Left ventricle myocardium inferior (tissue), 1 donor: ENCODE results near the gene CPNE7. TPM values are rescaled to one million over a fixed set of nuclear protein-coding genes. Genes with fewer than 3 reads are reported as not detected.
A peak's percentile ranks its signal among the peaks of the same experiment; 100 is the strongest.

Experiments
- DNase-seq: peaks from one replicate; pipeline ENCODE4 v3.0.0-alpha.2; 2020
- H3K27ac ChIP-seq: fragments of 200-600 bp; replicated peaks from 2 replicates; pipeline ENCODE4 v1.8.0; 2021
- H3K27me3 ChIP-seq: fragments of 200-600 bp; 2 replicates; pipeline ENCODE4 v1.8.0; 2021; ENCODE audit warnings: low read depth
- H3K36me3 ChIP-seq: fragments of 200-600 bp; 2 replicates; pipeline ENCODE4 v1.8.0; 2021
- H3K4me1 ChIP-seq: fragments of 200-600 bp; 2 replicates; pipeline ENCODE4 v1.8.0; 2021
- H3K4me3 ChIP-seq: fragments of 200-600 bp; 2 replicates; pipeline ENCODE4 v1.8.0; 2021; ENCODE audit warnings: mild to moderate bottlenecking, moderate library complexity
- H3K9me3 ChIP-seq: fragments of 200-600 bp; replicated peaks from 2 replicates; pipeline ENCODE4 v1.8.0; 2021
- intact Hi-C: fragments of 100-400 bp; cut with micrococcal nuclease; formaldehyde crosslinking; loops from one replicate; pipeline ENCODE4 v1.11.0; 2022
- total RNA-seq: library from RNA; stranded (reverse); fragmentation: NEBNext Ultra II Directional; extraction: Animal tissue kit (Norgen Biotek cat#: 25700); gene quantifications from one replicate; pipeline ENCODE4 v1.2.1, GENCODE V29; 2021
- TF ChIP-seq, protein P1 (sequence below): fragments of 200-600 bp; IDR thresholded peaks from 2 replicates; pipeline ENCODE4 v1.8.0; 2021; ENCODE audit warnings: antibody characterized with exemption, mild to moderate bottlenecking, borderline replicate concordance
- donor health status: DM: no; HTN: yes; CAD: no; lungs with severe emphysema.

The CPNE7 gene
- total RNA-seq, 1 donor from 2014 or later = not detected

DNA sequence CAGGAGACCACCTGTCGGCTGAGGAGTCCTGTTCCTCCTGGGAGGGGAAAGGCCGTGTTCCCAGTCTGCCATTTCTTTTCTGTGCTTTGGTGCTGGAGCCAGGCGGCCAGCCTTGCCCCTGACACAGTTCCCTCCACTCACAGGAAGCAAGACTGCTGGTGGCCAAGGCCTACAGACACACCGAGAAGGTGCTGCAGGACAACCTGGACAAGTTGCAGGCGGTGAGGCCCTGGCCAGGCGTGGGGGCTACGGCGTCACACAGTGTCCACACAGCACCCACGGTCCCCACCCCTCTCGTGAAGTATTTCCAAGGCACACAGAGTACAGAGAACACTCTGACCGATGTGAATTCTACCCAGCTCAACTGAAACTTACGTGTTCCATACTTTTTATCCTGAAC is 21.2 kb upstream of the CPNE7 start:
- TF ChIP-seq, protein P1, sequence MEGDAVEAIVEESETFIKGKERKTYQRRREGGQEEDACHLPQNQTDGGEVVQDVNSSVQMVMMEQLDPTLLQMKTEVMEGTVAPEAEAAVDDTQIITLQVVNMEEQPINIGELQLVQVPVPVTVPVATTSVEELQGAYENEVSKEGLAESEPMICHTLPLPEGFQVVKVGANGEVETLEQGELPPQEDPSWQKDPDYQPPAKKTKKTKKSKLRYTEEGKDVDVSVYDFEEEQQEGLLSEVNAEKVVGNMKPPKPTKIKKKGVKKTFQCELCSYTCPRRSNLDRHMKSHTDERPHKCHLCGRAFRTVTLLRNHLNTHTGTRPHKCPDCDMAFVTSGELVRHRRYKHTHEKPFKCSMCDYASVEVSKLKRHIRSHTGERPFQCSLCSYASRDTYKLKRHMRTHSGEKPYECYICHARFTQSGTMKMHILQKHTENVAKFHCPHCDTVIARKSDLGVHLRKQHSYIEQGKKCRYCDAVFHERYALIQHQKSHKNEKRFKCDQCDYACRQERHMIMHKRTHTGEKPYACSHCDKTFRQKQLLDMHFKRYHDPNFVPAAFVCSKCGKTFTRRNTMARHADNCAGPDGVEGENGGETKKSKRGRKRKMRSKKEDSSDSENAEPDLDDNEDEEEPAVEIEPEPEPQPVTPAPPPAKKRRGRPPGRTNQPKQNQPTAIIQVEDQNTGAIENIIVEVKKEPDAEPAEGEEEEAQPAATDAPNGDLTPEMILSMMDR = no peak
- Histone ChIP-seq H3K27ac (no peak overlapping the region), H3K27me3 (no peaks in the 10 kb centered on the region), H3K4me3 (no peak overlapping the region), H3K4me1 (peaks cover 16% of the 10 kb centered on the region), H3K9me3 (no peaks in the 10 kb centered on the region), H3K36me3 (peaks cover 76% of the 10 kb centered on the region)
- intact Hi-C loops = no loop called here
- DNase-seq = no peak

DNA sequence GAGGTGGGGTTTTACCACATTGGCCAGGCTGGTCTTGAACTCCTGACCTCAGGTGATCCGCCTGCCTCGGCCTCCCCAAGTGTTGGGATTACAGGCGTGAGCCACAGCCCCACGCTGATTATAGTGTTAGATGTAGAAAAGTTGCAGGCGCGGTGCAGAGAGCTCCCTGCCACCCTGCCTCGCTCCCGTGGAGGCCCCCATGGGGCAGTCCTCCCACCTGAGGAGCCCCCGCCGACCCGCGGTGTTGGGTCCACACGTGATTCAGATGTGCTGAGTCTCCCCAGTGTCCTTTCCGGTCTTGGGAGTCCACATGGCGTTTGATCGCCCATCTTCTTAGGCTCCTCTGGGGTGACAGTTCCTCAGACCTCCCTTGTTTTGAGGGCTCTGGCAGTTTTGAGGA is 20.3 kb upstream of the CPNE7 start:
- Histone ChIP-seq H3K36me3 (peaks cover 67% of the 10 kb centered on the region), H3K27ac (no peak overlapping the region), H3K9me3 (no peaks in the 10 kb centered on the region), H3K27me3 (no peaks in the 10 kb centered on the region), H3K4me3 (no peak overlapping the region), H3K4me1 (peaks cover 26% of the 10 kb centered on the region)
- intact Hi-C loops = no loop called here
- TF ChIP-seq, protein P1 = no peak
- DNase-seq = no peak

GRCh38 chr16:89555780-89556179 is 19.8 kb upstream of the CPNE7 start:
- intact Hi-C loops = no loop called here
- DNase-seq = no peak
- H3K4me1 ChIP-seq = peaks cover 29% of the 10 kb centered on the region

DNA sequence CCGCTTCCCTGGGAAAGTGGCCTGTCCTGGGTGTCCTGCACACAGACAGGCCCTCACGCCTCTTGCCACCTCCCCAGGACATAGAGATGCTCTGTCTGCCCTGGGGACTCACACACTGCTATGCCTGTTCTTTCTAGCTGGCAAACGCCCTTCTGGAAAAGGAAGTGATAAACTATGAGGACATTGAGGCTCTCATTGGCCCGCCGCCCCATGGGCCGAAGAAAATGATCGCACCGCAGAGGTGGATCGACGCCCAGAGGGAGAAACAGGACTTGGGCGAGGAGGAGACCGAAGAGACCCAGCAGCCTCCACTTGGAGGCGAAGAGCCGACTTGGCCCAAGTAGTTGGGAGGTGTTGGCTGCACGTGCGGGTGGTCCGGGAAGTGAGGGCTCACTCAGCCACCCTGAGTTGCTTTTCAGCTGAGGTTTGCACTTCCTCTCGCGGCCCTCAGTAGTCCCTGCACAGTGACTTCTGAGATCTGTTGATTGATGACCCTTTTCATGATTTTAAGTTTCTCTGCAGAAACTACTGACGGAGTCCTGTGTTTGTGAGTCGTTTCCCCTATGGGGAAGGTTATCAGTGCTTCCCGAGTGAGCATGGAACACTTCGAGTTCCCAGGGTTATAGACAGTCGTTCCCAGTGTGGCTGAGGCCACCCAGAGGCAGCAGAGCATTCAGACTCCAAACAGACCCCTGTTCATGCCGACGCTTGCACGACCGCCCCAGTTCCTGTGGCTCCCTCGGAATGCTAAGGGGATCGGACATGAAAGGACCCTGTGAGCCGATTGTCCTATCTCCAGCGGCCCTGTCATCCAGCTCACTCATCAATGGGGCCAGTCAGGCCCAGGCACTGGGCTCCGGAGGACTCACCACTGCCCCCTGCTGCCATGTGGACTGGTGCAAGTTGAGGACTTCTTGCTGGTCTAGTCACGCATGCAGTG is 18.5 kb upstream of the CPNE7 start:
- DNase-seq = peak; percentile 82
- TF ChIP-seq, protein P1 = peak; percentile 88
- intact Hi-C loops = no loop called here
- Histone ChIP-seq H3K27ac (peak overlapping the region; percentile 7), H3K27me3 (no peaks in the 10 kb centered on the region), H3K4me3 (no peak overlapping the region), H3K36me3 (peaks cover 57% of the 10 kb centered on the region), H3K9me3 (no peaks in the 10 kb centered on the region), H3K4me1 (peaks cover 41% of the 10 kb centered on the region)

More at GRCh38 chr16:89555780-89556179, 19.8 kb upstream of the CPNE7 start:
- Histone ChIP-seq H3K27ac (no peak overlapping the region), H3K9me3 (no peaks in the 10 kb centered on the region), H3K4me3 (no peak overlapping the region), H3K27me3 (no peaks in the 10 kb centered on the region), H3K36me3 (peaks cover 62% of the 10 kb centered on the region)
- TF ChIP-seq, protein P1 = no peak

- intact Hi-C loops = no loop called here
- Histone ChIP-seq H3K9me3 (no peaks in the 10 kb centered on the region), H3K27me3 (no peaks in the 10 kb centered on the region), H3K4me3 (no peak overlapping the region), H3K36me3 (peaks cover 57% of the 10 kb centered on the region), H3K27ac (peak overlapping the region; percentile 13), H3K4me1 (peaks cover 50% of the 10 kb centered on the region)
- TF ChIP-seq, protein P1 = peak; percentile 16
- DNase-seq = no peak
These were observed 17.7 kb upstream of the CPNE7 start for GRCh38 chr16:89557690-89558490.
